Gastrocnemius medialis (tissue), 4 donors: ENCODE results near the gene KLHDC9. TPM values are rescaled to one million over a fixed set of nuclear protein-coding genes. Genes with fewer than 3 reads are reported as not detected.
A peak's percentile ranks its signal among the peaks of the same experiment; 100 is the strongest.

Experiments used
- ATAC-seq, 2 donors: fragments of 150-250 bp; one replicate each; pipeline ENCODE4 v1.9.1; 2016
- DNase-seq, 2 donors: peaks; one replicate each; pipeline ENCODE4 v3.0.0-alpha.2; 2019
- H3K27ac ChIP-seq, 4 donors: fragments of 200-600 bp; sonication (generic); 1 replicate in 1 of 4; 2 replicates in 3 of 4; pipeline ENCODE4 v1.5.1; 2016 to 2018; ENCODE audit warnings: mild to moderate bottlenecking in 2 of 4, moderate library complexity in 1 of 4
- H3K27me3 ChIP-seq, 3 donors: fragments of 200-600 bp; sonication (generic) in 2 of 3; 1 replicate in 1 of 3; 2 replicates in 2 of 3; pipeline versions ENCODE4 v1.5.1 to v1.6.0; 2016 to 2019; ENCODE audit warnings: mild to moderate bottlenecking in 1 of 3, moderate library complexity in 1 of 3
- H3K36me3 ChIP-seq, 2 donors: fragments of 200-600 bp; sonication (generic) in 1 of 2; one replicate each; pipeline ENCODE4 v1.5.1; 2017 to 2018
- H3K4me1 ChIP-seq, 2 donors: fragments of 200-600 bp; sonication (generic) in 1 of 2; one replicate each; pipeline ENCODE4 v1.5.1; 2016 to 2017; ENCODE audit warnings: mild to moderate bottlenecking in 2 of 2
- H3K4me3 ChIP-seq, 4 donors: fragments of 200-600 bp; sonication (generic) in 3 of 4; 1 replicate in 1 of 4; 2 replicates in 3 of 4; pipeline ENCODE4 v1.5.1; 2016 to 2019; ENCODE audit warnings: mild to moderate bottlenecking in 2 of 4
- H3K9me3 ChIP-seq, 3 donors: fragments of 200-600 bp; sonication (generic) in 2 of 3; 1 replicate in 1 of 3; 2 replicates in 2 of 3; pipeline ENCODE4 v1.5.1; 2016 to 2019
- CTCF ChIP-seq, 5 experiments: fragments of 450-650 bp in 3 of 5; fragments of 200-600 bp in 2 of 5; sonication (generic) in 2 of 5; IDR thresholded peaks in 4 of 5; conservative IDR thresholded peaks in 1 of 5; 1 replicate in 4 of 5; 2 replicates in 1 of 5; pipeline ENCODE4 v1.5.1; 2016 to 2019; ENCODE audit warnings: antibody characterized with exemption in 5 of 5, mild to moderate bottlenecking in 3 of 5, moderate library complexity in 3 of 5
- POLR2A ChIP-seq, 2 donors: fragments of 450-650 bp; IDR thresholded peaks; one replicate each; pipeline ENCODE4 v1.6.1; 2017; ENCODE audit warnings: antibody characterized with exemption in 2 of 2, mild to moderate bottlenecking in 2 of 2, moderate library complexity in 2 of 2
- in situ Hi-C, 4 donors: fragments of 200-750 bp; cut with MboI; loops; one replicate each; pipeline versions ENCODE4 v1.15.0 to v1.8.0; 2017; ENCODE audit warnings: low sequenced_read_pairs in 4 of 4
- intact Hi-C: fragments of 100-400 bp; cut with DNase I; formaldehyde crosslinking; loops from one replicate; pipeline ENCODE4 v1.15.1; 2023; ENCODE audit warnings: low total_unique reads
- total RNA-seq, 4 donors: library from RNA; depleted of rRNA; stranded (reverse); fragments of >200 nt; gene quantifications; one replicate each; pipeline versions ENCODE4 v1.1.0 to v1.2.3, GENCODE V29; 2016

Gene KLHDC9
- total RNA-seq, 4 donors from 2014 or later: 0.89 to 2.4 (median 1.3) TPM

GRCh38 chr1:161139766-161140165 lies 41.6 kb downstream of the KLHDC9 start:
- Histone ChIP-seq H3K27me3 (no peaks in the 10 kb centered on the region), H3K4me3 (no peak overlapping the region), H3K9me3 (no peaks in the 10 kb centered on the region), H3K36me3 (peaks cover 0 to 1% of the 10 kb centered on the region in 2 donors), H3K4me1 (peaks cover 16 to 24% of the 10 kb centered on the region in 2 donors), H3K27ac (no peak overlapping the region)
- TF ChIP-seq CTCF (IDR thresholded peaks at IDR 0.05 in 4 of 5, conservative IDR thresholded peaks at IDR 0.05 in 1 of 5): peak in 4 of 5 experiments; percentile 16 to 49 (median 31)
- TF ChIP-seq POLR2A (IDR thresholded peaks at IDR 0.05): no peak
- intact Hi-C loops (loop anchor here (10.0 kb wide), 1 partner anchor 1105 kb away; the partner anchor contains the start of gene PIGM), in situ Hi-C loops (no loop called here)
- DNase-seq (no peak), ATAC-seq (peak in 1 of 2 donors; percentile 24)

GRCh38 chr1:161140755-161141400 lies 42.7 kb downstream of the KLHDC9 start:
- Histone ChIP-seq H3K36me3 (no peaks in the 10 kb centered on the region), H3K4me3 (no peak overlapping the region), H3K27me3 (no peaks in the 10 kb centered on the region), H3K9me3 (no peaks in the 10 kb centered on the region), H3K27ac (no peak overlapping the region), H3K4me1 (peaks cover 16 to 24% of the 10 kb centered on the region in 2 donors)
- no peak for ATAC-seq
- DNase-seq: no peak
- in situ Hi-C loops (no loop called here), intact Hi-C loops (no loop called here)
- TF ChIP-seq CTCF (IDR thresholded peaks at IDR 0.05 in 4 of 5, conservative IDR thresholded peaks at IDR 0.05 in 1 of 5) (no peak), POLR2A (IDR thresholded peaks at IDR 0.05) (no peak)

- Histone ChIP-seq H3K27me3 (no peaks in the 10 kb centered on the region), H3K36me3 (no peaks in the 10 kb centered on the region), H3K4me1 (no peaks in the 10 kb centered on the region), H3K4me3 (no peak overlapping the region), H3K9me3 (no peaks in the 10 kb centered on the region), H3K27ac (no peak overlapping the region)
- DNase-seq (no peak), ATAC-seq (no peak)
- in situ Hi-C loops: no loop called here
- TF ChIP-seq POLR2A (IDR thresholded peaks at IDR 0.05) (no peak), CTCF (IDR thresholded peaks at IDR 0.05 in 4 of 5, conservative IDR thresholded peaks at IDR 0.05 in 1 of 5) (no peak)
- intact Hi-C loops: no loop called here
Observed at GRCh38 chr1:161145832-161146231, 47.7 kb downstream of the KLHDC9 start.

Other genes starting within 250 kb of the KLHDC9 start
- gene CD244, start 235.5 kb upstream of the KLHDC9 start, total RNA-seq: not detected
- under 1 TPM in 1 of 4 donors, not detected in 3; 0.61 TPM for gene ITLN1, start 213.2 kb upstream of the KLHDC9 start, total RNA-seq
- not detected for gene ITLN2, start 143.6 kb upstream of the KLHDC9 start, total RNA-seq
- gene F11R, start 77.2 kb upstream of the KLHDC9 start, total RNA-seq: 1 to 10 TPM; 3.1 to 6.0 (median 5.3) TPM
- 10 to 100 TPM in 3 of 4 donors, 1 to 10 TPM in 1; 8.6 to 52.6 (median 16.8) TPM for gene TSTD1, start 59.4 kb upstream of the KLHDC9 start, total RNA-seq
- 10 to 100 TPM; 41.9 to 55.1 (median 49.1) TPM for gene USF1, start 52.4 kb upstream of the KLHDC9 start, total RNA-seq
- 1 to 10 TPM in 2 of 4 donors, under 1 TPM in 2; 0.61 to 1.6 (median 1.0) TPM for gene ARHGAP30, start 28.5 kb upstream of the KLHDC9 start, total RNA-seq
- not detected for gene NECTIN4, start 8.8 kb upstream of the KLHDC9 start, total RNA-seq
- gene PFDN2, start 19.7 kb downstream of the KLHDC9 start, total RNA-seq: 100 to 1,000 TPM in 1 of 4 donors, 10 to 100 TPM in 3; 62.4 to 106 (median 74.1) TPM
- 10 to 100 TPM; 16.1 to 20.4 (median 17.9) TPM for gene NIT1, start 19.7 kb downstream of the KLHDC9 start, total RNA-seq
- gene DEDD, start 34.3 kb downstream of the KLHDC9 start, total RNA-seq: 10 to 100 TPM; 40.2 to 60.2 (median 46.3) TPM
- gene UFC1, start 55.6 kb downstream of the KLHDC9 start, total RNA-seq: 10 to 100 TPM; 57.9 to 66.7 (median 63.5) TPM
- 10 to 100 TPM; 16.5 to 20.8 (median 18.0) TPM for gene USP21, start 61.1 kb downstream of the KLHDC9 start, total RNA-seq
- 10 to 100 TPM in 2 of 4 donors, 1 to 10 TPM in 2; 4.0 to 14.7 (median 7.3) TPM for gene PPOX, start 68.1 kb downstream of the KLHDC9 start, total RNA-seq
- 10 to 100 TPM; 35.5 to 47.7 (median 43.7) TPM for gene B4GALT3, start 79.1 kb downstream of the KLHDC9 start, total RNA-seq
- 10 to 100 TPM in 1 of 4 donors, 1 to 10 TPM in 3; 1.2 to 12.4 (median 5.2) TPM for gene ADAMTS4, start 100.7 kb downstream of the KLHDC9 start, total RNA-seq
- 100 to 1,000 TPM; 206 to 260 (median 226) TPM for gene NDUFS2, start 104.0 kb downstream of the KLHDC9 start, total RNA-seq
- gene FCER1G, start 116.9 kb downstream of the KLHDC9 start, total RNA-seq: 10 to 100 TPM in 3 of 4 donors, 1 to 10 TPM in 1; 4.2 to 20.4 (median 18.5) TPM
- 10 to 100 TPM in 2 of 4 donors, not detected in 2; 22.2 to 57.8 TPM for gene APOA2, start 125.3 kb downstream of the KLHDC9 start, total RNA-seq
- gene TOMM40L, start 127.7 kb downstream of the KLHDC9 start, total RNA-seq: 10 to 100 TPM in 3 of 4 donors, 1 to 10 TPM in 1; 8.3 to 22.7 (median 16.9) TPM
- gene NR1I3, start 139.8 kb downstream of the KLHDC9 start, total RNA-seq: not detected
- gene PCP4L1, start 160.4 kb downstream of the KLHDC9 start, total RNA-seq: not detected
- 1 to 10 TPM in 3 of 4 donors, under 1 TPM in 1; 0.61 to 3.4 (median 2.1) TPM for gene MPZ, start 211.6 kb downstream of the KLHDC9 start, total RNA-seq
- 100 to 1,000 TPM in 1 of 4 donors, 10 to 100 TPM in 3; 47.5 to 112 (median 63.8) TPM for gene SDHC, start 216.0 kb downstream of the KLHDC9 start, total RNA-seq